NT2/D1 (cell line): ENCODE measurements around the gene PLCB4.

Experiments used
- YY1 ChIP-seq: IDR thresholded peaks from 2 replicates; pipeline ENCODE4 v1.6.1; 2011; ENCODE audit not compliant: insufficient read length, insufficient read depth
- ZNF274 ChIP-seq: IDR thresholded peaks from 2 replicates; pipeline ENCODE4 v1.6.1; 2011; ENCODE audit warnings: mild to moderate bottlenecking, low read depth, low read length

- TF ChIP-seq ZNF274 (no peak), YY1 (no peak)
These were observed 320.5 kb downstream of the PLCB4 start for GRCh38 chr20:9389346-9389745.
